OCI-LY7 (cell line): Measurements from ENCODE around the gene BMPER. TPM values are rescaled to one million over a fixed set of nuclear protein-coding genes. Genes with fewer than 3 reads are reported as not detected.

Experiments used
- BruUV-seq: library from RNA; stranded (reverse); fragments of 400-500 nt; replicated peaks from 2 replicates; lab custom pipeline; 2021; lab: Mats Ljungman, UMichigan
- CTCF ChIA-PET: fragments of 300-600 bp; sonication (Branson Sonifier 250); formaldehyde crosslinking; loops from one replicate; lab custom pipeline; 2022; ENCODE audit warnings: antibody characterized with exemption; ENCODE audit not compliant: unreplicated experiment; lab: Charles Lee
- POLR2A ChIA-PET: fragments of 300-600 bp; sonication (Branson Sonifier 250); formaldehyde crosslinking; loops from one replicate; lab custom pipeline; 2022; ENCODE audit warnings: antibody characterized with exemption; lab: Charles Lee
- DNase-seq: peaks from one replicate; pipeline ENCODE4 v3.0.0-alpha.2; 2015; ENCODE audit warnings: low spot score
- H2AFZ ChIP-seq: fragments of 200-600 bp; sonication (generic), shearing (Covaris generic); 2 replicates; pipeline ENCODE4 v1.6.1; 2014; ENCODE audit warnings: mild to moderate bottlenecking, antibody characterized with exemption, low read length, moderate library complexity
- H3K27ac ChIP-seq: fragments of 200-600 bp; sonication (generic); 2 replicates; pipeline ENCODE4 v1.5.1; 2014; ENCODE audit warnings: mixed run types, low read depth, mild to moderate bottlenecking, moderate library complexity, low read length, inconsistent platforms; ENCODE audit not compliant: poor library complexity, severe bottlenecking
- H3K36me3 ChIP-seq: fragments of 200-600 bp; sonication (generic); 2 replicates; pipeline ENCODE4 v1.6.1; 2014; ENCODE audit warnings: mild to moderate bottlenecking, antibody characterized with exemption, low read length, moderate library complexity, mixed read lengths; ENCODE audit not compliant: insufficient read depth
- H3K4me1 ChIP-seq: fragments of 200-600 bp; sonication (generic); 2 replicates; pipeline ENCODE4 v1.5.1; 2014; ENCODE audit warnings: mild to moderate bottlenecking, low read length; ENCODE audit not compliant: insufficient read depth, poor library complexity, severe bottlenecking
- H3K4me2 ChIP-seq: fragments of 200-600 bp; sonication (generic); 2 replicates; pipeline ENCODE4 v1.6.1; 2014; ENCODE audit warnings: mild to moderate bottlenecking, low read length
- H3K4me3 ChIP-seq: fragments of 200-600 bp; sonication (generic); 2 replicates; pipeline ENCODE4 v1.5.1; 2014; ENCODE audit warnings: mild to moderate bottlenecking, low read depth, low read length; ENCODE audit not compliant: poor library complexity, severe bottlenecking
- H3K79me2 ChIP-seq: fragments of 200-600 bp; sonication (generic); 2 replicates; pipeline ENCODE4 v1.6.1; 2016; ENCODE audit warnings: low read depth, mild to moderate bottlenecking, low read length, moderate library complexity, mixed read lengths; ENCODE audit not compliant: insufficient read depth
- H3K9me2 ChIP-seq: fragments of 200-600 bp; sonication (generic); 2 replicates; pipeline ENCODE4 v1.6.1; 2016; ENCODE audit warnings: mild to moderate bottlenecking, low read length, mixed read lengths; ENCODE audit not compliant: insufficient read depth
- H3K9me3 ChIP-seq: fragments of 200-600 bp; sonication (generic); 2 replicates; pipeline ENCODE4 v1.6.1; 2014; ENCODE audit warnings: mild to moderate bottlenecking, mixed run types, low read length, mixed read lengths
- H4K20me1 ChIP-seq: fragments of 200-600 bp; sonication (generic); 2 replicates; pipeline ENCODE4 v1.6.1; 2014; ENCODE audit warnings: mild to moderate bottlenecking, antibody characterized with exemption, low read length, moderate library complexity, mixed read lengths; ENCODE audit not compliant: insufficient read depth
- CTCF ChIP-seq: fragments of 200-600 bp; sonication (generic); conservative IDR thresholded peaks from 2 replicates; pipeline ENCODE4 v1.5.1; 2014; ENCODE audit warnings: mild to moderate bottlenecking, antibody characterized with exemption, low read length, moderate library complexity, mixed read lengths
- EZH2phosphoT487 ChIP-seq: fragments of 200-600 bp; sonication (generic); IDR thresholded peaks from 2 replicates; pipeline ENCODE4 v1.6.1; 2018; ENCODE audit warnings: low read depth, borderline replicate concordance, mild to moderate bottlenecking, mixed run types, antibody characterized with exemption, low read length, moderate library complexity, mixed read lengths
- intact Hi-C: fragments of 100-400 bp; cut with micrococcal nuclease; formaldehyde crosslinking; loops from one replicate; pipeline ENCODE4 v1.10.0; 2022; ENCODE audit not compliant: unreplicated experiment
- total RNA-seq, 2 experiments: library from RNA; depleted of rRNA in 1 of 2; stranded (reverse); fragments of >200 nt in 1 of 2; shearing (Covaris generic) in 1 of 2; gene quantifications; 2 replicates each; pipeline ENCODE4 v1.2.3, GENCODE V29; 2014 to 2022

BMPER gene
- total RNA-seq, 2 experiments from 2014 or later = not detected

- H3K79me2 ChIP-seq = no peaks in the 10 kb centered on the region
- H3K36me3 ChIP-seq = no peaks in the 10 kb centered on the region
- no peak for DNase-seq
- H4K20me1 ChIP-seq = no peaks in the 10 kb centered on the region
- H2AFZ ChIP-seq = no peak overlapping the region
- ChIA-PET CTCF (no interaction called here), POLR2A (interaction anchor here (0.7 kb wide), 2 partner anchors 9 to 30 kb away, joined by 3 to 5 read pairs; no protein-coding TSS in a partner anchor)
- H3K4me3 ChIP-seq = no peak overlapping the region
- H3K9me3 ChIP-seq = no peaks in the 10 kb centered on the region
- no TSS peak for BruUV-seq
- intact Hi-C loops = no loop called here
- no peaks in the 10 kb centered on the region for H3K9me2 ChIP-seq
- TF ChIP-seq EZH2phosphoT487 (no peak), CTCF (no peak)
- no peaks in the 10 kb centered on the region for H3K4me1 ChIP-seq
- H3K4me2 ChIP-seq = no peak overlapping the region
- H3K27ac ChIP-seq = no peak overlapping the region
These were observed 19.8 kb upstream of the BMPER start for GRCh38 chr7:33885290-33886148.

- Histone ChIP-seq H3K4me3 (no peak overlapping the region), H3K4me1 (no peaks in the 10 kb centered on the region), H3K27ac (no peak overlapping the region), H3K9me2 (no peaks in the 10 kb centered on the region), H2AFZ (no peak overlapping the region), H3K4me2 (no peak overlapping the region), H3K36me3 (no peaks in the 10 kb centered on the region), H3K79me2 (no peaks in the 10 kb centered on the region), H3K9me3 (no peaks in the 10 kb centered on the region), H4K20me1 (no peaks in the 10 kb centered on the region)
- ChIA-PET POLR2A (interaction anchor here (0.7 kb wide), 1 partner anchor 30 kb away, joined by 5 read pairs; no protein-coding TSS in a partner anchor), CTCF (no interaction called here)
- intact Hi-C loops = no loop called here
- no TSS peak for BruUV-seq
- no peak for DNase-seq
- TF ChIP-seq CTCF (no peak), EZH2phosphoT487 (no peak)
These were observed 19.2 kb upstream of the BMPER start for GRCh38 chr7:33886149-33886623.
